ENCODE results near the gene CLEC4E. TPM values are rescaled to one million over a fixed set of nuclear protein-coding genes. Genes with fewer than 3 reads are reported as not detected.
"Not testable (repeated sequence)": the region's sequence is repeated elsewhere in the genome, so short reads cannot be mapped to it uniquely, and the experiment has no call there.

The CLEC4E gene, protein sequence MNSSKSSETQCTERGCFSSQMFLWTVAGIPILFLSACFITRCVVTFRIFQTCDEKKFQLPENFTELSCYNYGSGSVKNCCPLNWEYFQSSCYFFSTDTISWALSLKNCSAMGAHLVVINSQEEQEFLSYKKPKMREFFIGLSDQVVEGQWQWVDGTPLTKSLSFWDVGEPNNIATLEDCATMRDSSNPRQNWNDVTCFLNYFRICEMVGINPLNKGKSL
- total RNA-seq = not detected

- H3K4me3 Mint-ChIP-seq; H3K4me1 Mint-ChIP-seq; H3K36me3 Mint-ChIP-seq (ENCODE audit: low read depth); POLR2A ChIA-PET; H3K27ac Mint-ChIP-seq; H3K9me3 Mint-ChIP-seq; DNase-seq: not testable (repeated sequence)
- H3K27me3 Mint-ChIP-seq = peaks cover 35% of the 10 kb centered on the region
- CTCF ChIA-PET = interaction anchor here (2.4 kb wide), 1 partner anchor 11 kb away, joined by 7 read pairs; no protein-coding TSS in a partner anchor
These were observed at the start of gene CLEC4E for GRCh38 chr12:8540831-8541230. Gene CLEC4E, minus strand, starts transcription at chr12:8540905. Its CDS starts 108 bp downstream, at chr12:8540797.

DNA sequence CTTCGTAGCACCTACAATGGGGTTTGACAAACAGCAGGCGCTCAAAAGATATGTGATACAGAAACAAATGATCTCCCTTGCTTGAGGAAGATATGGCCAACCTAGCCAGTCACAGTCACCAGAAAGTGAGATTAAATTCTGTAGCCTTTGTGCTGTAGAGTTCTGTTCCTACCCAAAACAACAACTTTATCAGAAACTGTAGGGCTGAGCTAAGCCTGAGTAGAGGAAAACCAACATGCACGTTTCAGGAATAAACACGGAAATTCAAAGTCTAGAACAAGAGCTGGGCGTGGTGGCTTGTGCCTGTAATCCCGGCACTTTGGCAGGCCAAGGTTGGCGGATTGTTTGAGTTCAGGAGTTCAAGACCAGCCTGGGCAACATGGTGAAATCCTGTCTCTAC is 49.0 kb upstream of the CLEC4E start:
- Mint-ChIP-seq H3K36me3 (ENCODE audit: low read depth) (no peaks in the 10 kb centered on the region), H3K9me3 (no peaks in the 10 kb centered on the region), H3K4me1 (no peaks in the 10 kb centered on the region), H3K27me3 (peaks cover 4% of the 10 kb centered on the region), H3K27ac (no peak overlapping the region), H3K4me3 (no peak overlapping the region)
- ChIA-PET POLR2A (no interaction called here), CTCF (interaction anchor here (1.4 to 1.9 kb wide), 2 partner anchors 45 to 460 kb away, joined by 3 to 6 read pairs; no protein-coding TSS in a partner anchor)
- no peak for DNase-seq

DNA sequence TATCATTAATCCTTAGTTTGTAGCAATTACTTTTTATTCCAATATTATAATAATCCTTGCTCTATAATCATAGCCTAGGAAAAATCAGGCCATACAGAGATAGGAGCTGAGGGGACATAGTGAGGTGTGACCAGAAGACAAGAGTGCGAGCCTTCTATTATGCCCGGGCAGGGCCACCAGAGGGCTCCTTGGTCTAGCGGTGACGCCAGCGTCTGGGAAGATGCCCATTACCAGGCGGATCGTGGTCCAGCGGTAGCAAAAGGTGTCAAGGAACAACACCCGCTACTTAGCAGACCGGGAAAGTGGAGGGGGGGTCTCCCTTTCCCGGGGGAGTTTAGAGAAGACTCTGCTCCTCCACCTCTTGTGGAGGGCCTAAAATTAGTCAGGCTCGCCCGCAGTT is 43.8 kb upstream of the CLEC4E start:
- H3K27ac Mint-ChIP-seq; DNase-seq; H3K36me3 Mint-ChIP-seq (ENCODE audit: low read depth); H3K9me3 Mint-ChIP-seq; H3K27me3 Mint-ChIP-seq; H3K4me1 Mint-ChIP-seq; CTCF ChIA-PET; POLR2A ChIA-PET; H3K4me3 Mint-ChIP-seq: not testable (repeated sequence)

DNA sequence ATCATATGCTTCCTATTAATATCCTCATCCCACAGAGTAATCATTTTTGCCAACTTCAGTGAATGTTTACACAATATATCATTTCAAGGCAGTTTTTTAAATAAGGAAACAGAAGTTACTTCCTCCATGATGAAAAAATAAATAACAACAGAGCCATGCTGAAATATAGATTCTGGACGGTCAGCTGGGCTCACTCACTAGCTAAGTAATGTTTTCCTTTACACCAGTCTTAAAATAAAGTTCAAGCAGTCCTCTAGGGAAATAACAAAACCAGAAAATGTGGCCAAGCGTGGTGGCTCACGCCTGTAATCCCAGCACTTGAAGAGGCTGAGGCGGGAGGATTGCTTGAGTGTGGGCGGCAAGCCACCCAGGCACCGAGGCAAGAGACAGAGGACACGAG is 43.3 kb upstream of the CLEC4E start:
- CTCF ChIA-PET = no interaction called here
- Mint-ChIP-seq H3K9me3 (no peaks in the 10 kb centered on the region), H3K27me3 (peaks cover 2% of the 10 kb centered on the region), H3K36me3 (ENCODE audit: low read depth) (no peaks in the 10 kb centered on the region), H3K27ac (no peak overlapping the region), H3K4me3 (no peak overlapping the region), H3K4me1 (no peaks in the 10 kb centered on the region)
- POLR2A ChIA-PET = no interaction called here
- DNase-seq = no peak

- ChIA-PET CTCF (interaction anchor here (0.7 kb wide), 2 partner anchors 540 to 1587 kb away, joined by 3 read pairs; no protein-coding TSS in a partner anchor), POLR2A (no interaction called here)
- H3K27ac Mint-ChIP-seq = no peak overlapping the region
- DNase-seq = no peak
- peaks cover 3% of the 10 kb centered on the region for H3K27me3 Mint-ChIP-seq
- no peaks in the 10 kb centered on the region for H3K9me3 Mint-ChIP-seq
- no peak overlapping the region for H3K4me3 Mint-ChIP-seq
- H3K36me3 Mint-ChIP-seq (ENCODE audit: low read depth) = no peaks in the 10 kb centered on the region
- no peaks in the 10 kb centered on the region for H3K4me1 Mint-ChIP-seq
These were observed 40.5 kb upstream of the CLEC4E start for GRCh38 chr12:8581098-8581784.

- CTCF ChIA-PET = interaction anchor here (2.2 kb wide), 1 partner anchor 34 kb away, joined by 7 read pairs; no protein-coding TSS in a partner anchor
- Mint-ChIP-seq H3K36me3 (ENCODE audit: low read depth) (no peaks in the 10 kb centered on the region), H3K27ac (no peak overlapping the region), H3K9me3 (no peaks in the 10 kb centered on the region), H3K4me1 (peaks cover under 1% of the 10 kb centered on the region), H3K4me3 (no peak overlapping the region), H3K27me3 (peaks cover 4% of the 10 kb centered on the region)
- no peak for DNase-seq
- POLR2A ChIA-PET = no interaction called here
These were observed 37.2 kb upstream of the CLEC4E start for GRCh38 chr12:8577879-8578278.

GRCh38 chr12:8572507-8572906 is 31.8 kb upstream of the CLEC4E start:
- POLR2A ChIA-PET = no interaction called here
- no peak overlapping the region for H3K4me3 Mint-ChIP-seq
- H3K4me1 Mint-ChIP-seq = peaks cover 10% of the 10 kb centered on the region
- peaks cover 4% of the 10 kb centered on the region for H3K27me3 Mint-ChIP-seq
- H3K27ac Mint-ChIP-seq = no peak overlapping the region
- CTCF ChIA-PET = interaction anchor here (1.3 kb wide), 1 partner anchor 317 kb away, joined by 3 read pairs; no protein-coding TSS in a partner anchor
- DNase-seq = no peak
- H3K9me3 Mint-ChIP-seq = no peaks in the 10 kb centered on the region
- no peaks in the 10 kb centered on the region for H3K36me3 Mint-ChIP-seq (ENCODE audit: low read depth)

DNA sequence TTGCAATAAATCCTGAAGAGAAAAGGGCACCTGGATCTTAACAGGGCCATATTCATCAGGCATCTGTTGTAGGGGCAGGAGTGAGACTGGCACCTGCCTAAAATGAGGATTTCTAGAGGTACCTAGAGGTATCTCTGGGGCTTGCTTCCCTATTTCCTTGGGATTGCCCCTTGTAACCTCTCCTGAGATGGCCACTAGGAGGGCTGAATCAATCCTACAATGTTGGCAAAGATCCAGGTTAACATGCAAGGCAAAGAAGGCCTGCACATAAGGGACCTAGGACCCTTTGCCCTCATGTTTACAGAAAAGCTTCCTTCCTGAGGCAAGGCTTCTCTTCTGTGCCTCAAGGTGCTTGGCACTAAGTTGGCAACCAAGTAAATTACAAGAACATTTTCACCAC is 25.8 kb upstream of the CLEC4E start:
- Mint-ChIP-seq H3K4me3 (no peak overlapping the region), H3K36me3 (ENCODE audit: low read depth) (no peaks in the 10 kb centered on the region), H3K27me3 (no peaks in the 10 kb centered on the region), H3K9me3 (peaks cover 2% of the 10 kb centered on the region), H3K4me1 (no peaks in the 10 kb centered on the region), H3K27ac (no peak overlapping the region)
- ChIA-PET CTCF (interaction anchor here (1.4 kb wide), 1 partner anchor 22 kb away, joined by 4 read pairs; no protein-coding TSS in a partner anchor), POLR2A (no interaction called here)
- DNase-seq = no peak

DNA sequence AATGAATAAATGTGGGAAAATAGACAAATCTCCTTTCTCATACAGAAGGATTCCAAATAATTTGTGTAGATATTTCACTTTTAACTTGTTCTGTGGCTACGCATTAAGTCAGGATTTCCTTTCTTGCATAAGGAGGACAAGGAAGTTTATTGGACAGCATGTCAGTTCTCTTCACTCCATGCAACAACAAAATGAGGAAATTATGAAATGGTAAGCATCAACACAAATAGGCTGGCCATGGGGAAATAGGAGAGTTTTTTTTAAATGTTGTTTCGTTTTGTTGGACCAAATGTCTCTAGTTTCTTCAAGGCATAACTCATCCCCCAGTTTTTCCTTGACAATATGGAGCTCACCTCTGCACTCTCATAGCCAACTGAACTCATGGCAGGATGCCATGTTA is 25.3 kb upstream of the CLEC4E start:
- H3K4me3 Mint-ChIP-seq; H3K36me3 Mint-ChIP-seq (ENCODE audit: low read depth); H3K4me1 Mint-ChIP-seq; H3K27ac Mint-ChIP-seq; H3K27me3 Mint-ChIP-seq; POLR2A ChIA-PET; H3K9me3 Mint-ChIP-seq; DNase-seq: not testable (repeated sequence)
- CTCF ChIA-PET = interaction anchor here (1.4 kb wide), 1 partner anchor 22 kb away, joined by 4 read pairs; no protein-coding TSS in a partner anchor

DNA sequence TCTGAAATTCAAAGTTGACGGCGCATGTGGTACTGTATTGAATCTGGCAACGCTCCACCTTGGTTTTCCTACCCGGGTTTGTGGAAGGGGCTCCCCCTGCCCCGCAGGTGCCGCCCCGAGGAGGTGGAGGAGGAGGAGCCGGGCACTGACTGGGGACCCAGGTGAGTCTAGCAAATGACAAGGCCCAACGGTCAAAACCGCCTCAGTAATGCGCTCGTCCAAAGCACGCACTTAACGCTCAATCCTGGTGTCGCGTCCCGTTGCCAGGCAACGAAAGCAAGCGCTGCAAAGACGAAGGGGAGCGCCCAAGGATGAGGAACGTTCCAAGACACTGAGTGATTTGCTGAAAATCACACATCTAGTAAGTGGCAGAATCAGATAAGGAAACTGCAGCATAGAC is 24.0 kb upstream of the CLEC4E start:
- no peak for DNase-seq
- Mint-ChIP-seq H3K27ac (no peak overlapping the region), H3K27me3 (no peaks in the 10 kb centered on the region), H3K36me3 (ENCODE audit: low read depth) (no peaks in the 10 kb centered on the region), H3K4me1 (no peaks in the 10 kb centered on the region), H3K4me3 (no peak overlapping the region), H3K9me3 (peaks cover 2% of the 10 kb centered on the region)
- POLR2A ChIA-PET = no interaction called here
- CTCF ChIA-PET = interaction anchor here (0.7 kb wide), 1 partner anchor 21 kb away, joined by 3 read pairs; no protein-coding TSS in a partner anchor

GRCh38 chr12:8563356-8563755 is 22.7 kb upstream of the CLEC4E start:
- CTCF ChIA-PET = no interaction called here
- Mint-ChIP-seq H3K4me3 (no peak overlapping the region), H3K27ac (no peak overlapping the region), H3K27me3 (no peaks in the 10 kb centered on the region), H3K9me3 (peaks cover 2% of the 10 kb centered on the region), H3K36me3 (ENCODE audit: low read depth) (no peaks in the 10 kb centered on the region), H3K4me1 (no peaks in the 10 kb centered on the region)
- POLR2A ChIA-PET = no interaction called here
- DNase-seq = no peak

DNA sequence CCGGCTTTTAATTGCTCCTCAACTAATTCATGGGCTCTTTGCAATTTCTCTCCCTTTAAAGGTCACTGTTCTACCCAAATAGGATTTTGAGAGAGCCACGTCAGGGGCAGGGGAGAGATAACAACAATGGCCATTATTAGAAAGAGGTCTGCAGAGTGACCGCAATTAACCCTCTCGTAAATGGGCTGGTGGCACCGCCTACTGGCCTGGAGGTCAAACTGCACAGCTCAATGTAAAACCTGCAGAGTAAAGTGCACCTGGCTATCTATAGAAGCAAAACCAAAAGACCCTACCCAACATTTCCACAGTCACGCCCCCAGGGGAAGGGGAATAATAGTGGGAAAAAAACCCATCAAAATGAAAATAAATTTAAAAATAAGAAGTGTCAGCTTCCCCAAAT is 21.6 kb upstream of the CLEC4E start:
- Mint-ChIP-seq H3K4me1 (no peaks in the 10 kb centered on the region), H3K9me3 (peaks cover under 1% of the 10 kb centered on the region), H3K36me3 (ENCODE audit: low read depth) (no peaks in the 10 kb centered on the region), H3K27ac (no peak overlapping the region), H3K27me3 (no peaks in the 10 kb centered on the region), H3K4me3 (no peak overlapping the region)
- ChIA-PET CTCF (interaction anchor here (0.6 to 3.2 kb wide), 2 partner anchors 18 to 675 kb away, joined by 4 to 12 read pairs; no protein-coding TSS in a partner anchor), POLR2A (no interaction called here)
- no peak for DNase-seq

DNA sequence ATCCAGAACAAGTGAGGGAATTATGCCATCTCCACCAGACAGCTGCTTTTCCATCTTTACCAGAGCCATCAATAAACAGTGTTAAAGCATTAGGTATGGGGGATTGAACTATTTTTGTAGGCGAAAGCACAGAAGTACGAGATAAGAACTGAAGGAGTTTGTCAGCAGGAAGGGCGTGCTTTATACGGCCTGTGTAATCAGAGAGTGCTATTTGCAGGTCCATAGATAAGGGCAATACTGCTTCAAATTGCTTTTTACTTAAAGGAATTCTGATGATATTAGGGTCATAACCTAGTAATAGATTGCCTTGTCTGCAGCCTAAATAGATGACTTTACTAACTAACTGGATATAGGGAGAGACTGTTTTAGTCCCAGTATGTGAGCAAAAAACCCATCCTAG is 20.3 kb upstream of the CLEC4E start:
- Mint-ChIP-seq H3K27ac (no peak overlapping the region), H3K4me1 (no peaks in the 10 kb centered on the region), H3K9me3 (no peaks in the 10 kb centered on the region), H3K36me3 (ENCODE audit: low read depth) (no peaks in the 10 kb centered on the region), H3K4me3 (no peak overlapping the region), H3K27me3 (no peaks in the 10 kb centered on the region)
- POLR2A ChIA-PET = no interaction called here
- CTCF ChIA-PET = interaction anchor here (3.2 kb wide), 1 partner anchor 17 kb away, joined by 12 read pairs; no protein-coding TSS in a partner anchor
- DNase-seq = no peak
